Neural progenitor cell (in vitro differentiated cells): ENCODE results near the gene PTRH2. TPM values are rescaled to one million over a fixed set of nuclear protein-coding genes. Genes with fewer than 3 reads are reported as not detected.
A peak's percentile ranks its signal among the peaks of the same experiment; 100 is the strongest.
"Not testable (repeated sequence)": the region's sequence is repeated elsewhere in the genome, so short reads cannot be mapped to it uniquely, and the experiment has no call there.

Experiments used
- DNase-seq: peaks from one replicate; pipeline ENCODE4 v3.0.0-alpha.2; 2016; ENCODE audit warnings: low spot score
- H2AFZ ChIP-seq: fragments of 200-600 bp; sonication (generic); replicated peaks from 2 replicates; pipeline ENCODE4 v1.6.1; 2016; ENCODE audit warnings: antibody characterized with exemption
- H3F3A ChIP-seq: fragments of 200-600 bp; sonication (generic); 2 replicates; pipeline ENCODE4 v1.6.1; 2016; ENCODE audit warnings: antibody characterized with exemption, low read depth
- H3K27ac ChIP-seq: fragments of 200-600 bp; sonication (generic); 2 replicates; pipeline ENCODE4 v1.5.1; 2016; ENCODE audit warnings: mild to moderate bottlenecking
- H3K27me3 ChIP-seq: fragments of 200-600 bp; sonication (generic); 2 replicates; pipeline ENCODE4 v1.6.1; 2016; ENCODE audit warnings: mild to moderate bottlenecking, moderate library complexity
- H3K36me3 ChIP-seq: fragments of 200-600 bp; sonication (generic); 2 replicates; pipeline ENCODE4 v1.5.1; 2016
- H3K4me1 ChIP-seq: fragments of 200-600 bp; sonication (generic); 2 replicates; pipeline ENCODE4 v1.6.1; 2016; ENCODE audit warnings: mixed run types
- H3K4me2 ChIP-seq: fragments of 200-600 bp; sonication (generic); 2 replicates; pipeline ENCODE4 v1.6.1; 2016
- H3K4me3 ChIP-seq: fragments of 200-600 bp; sonication (generic); 2 replicates; pipeline ENCODE4 v1.5.1; 2016
- H3K79me2 ChIP-seq: fragments of 200-600 bp; sonication (generic); 2 replicates; pipeline ENCODE4 v1.6.1; 2016; ENCODE audit warnings: low read depth
- H3K9ac ChIP-seq: fragments of 200-600 bp; sonication (generic); 2 replicates; pipeline ENCODE4 v1.6.1; 2016
- H3K9me3 ChIP-seq: fragments of 200-600 bp; sonication (generic); 2 replicates; pipeline ENCODE4 v1.5.1; 2016; ENCODE audit warnings: low read depth
- H4K20me1 ChIP-seq: fragments of 200-600 bp; sonication (generic); 2 replicates; pipeline ENCODE4 v1.6.1; 2016; ENCODE audit warnings: low read depth
- H3K27ac Mint-ChIP-seq: 3 replicates; pipeline ENCODE4 v1.8.0; 2021; ENCODE audit warnings: mixed read lengths
- H3K27me3 Mint-ChIP-seq: 2 replicates; pipeline ENCODE4 v1.8.0; 2022; ENCODE audit warnings: low read depth, mild to moderate bottlenecking, inconsistent platforms, moderate library complexity, mixed read lengths; ENCODE audit not compliant: insufficient read depth
- H3K36me3 Mint-ChIP-seq: 3 replicates; pipeline ENCODE4 v1.8.0; 2021; ENCODE audit warnings: mixed read lengths
- H3K4me1 Mint-ChIP-seq: 3 replicates; pipeline ENCODE4 v1.8.0; 2021; ENCODE audit warnings: mixed read lengths
- H3K4me3 Mint-ChIP-seq: 3 replicates; pipeline ENCODE4 v1.8.0; 2021; ENCODE audit warnings: mild to moderate bottlenecking, moderate library complexity, mixed read lengths
- H3K9me3 Mint-ChIP-seq: 3 replicates; pipeline ENCODE4 v1.8.0; 2020; ENCODE audit warnings: mixed read lengths
- CTCF ChIP-seq: fragments of 200-600 bp; sonication (generic); IDR thresholded peaks from 2 replicates; pipeline ENCODE4 v1.5.1; 2017; ENCODE audit warnings: antibody characterized with exemption, mild to moderate bottlenecking
- EZH2 ChIP-seq: fragments of 200-600 bp; sonication (generic); IDR thresholded peaks from 2 replicates; pipeline ENCODE4 v1.6.1; 2017; ENCODE audit warnings: antibody characterized with exemption, mild to moderate bottlenecking, moderate library complexity
- EZH2phosphoT487 ChIP-seq: fragments of 200-600 bp; sonication (generic); IDR thresholded peaks from 2 replicates; pipeline ENCODE4 v1.6.1; 2017; ENCODE audit warnings: antibody characterized with exemption
- total RNA-seq: library from RNA; depleted of rRNA; stranded (reverse); fragments of >200 nt; gene quantifications from 2 replicates; pipeline ENCODE4 v1.2.3, GENCODE V29; 2015; ENCODE audit warnings: low replicate concordance

PTRH2 gene
- 15.3 and 17.6 TPM in 2 replicates for total RNA-seq

DNA sequence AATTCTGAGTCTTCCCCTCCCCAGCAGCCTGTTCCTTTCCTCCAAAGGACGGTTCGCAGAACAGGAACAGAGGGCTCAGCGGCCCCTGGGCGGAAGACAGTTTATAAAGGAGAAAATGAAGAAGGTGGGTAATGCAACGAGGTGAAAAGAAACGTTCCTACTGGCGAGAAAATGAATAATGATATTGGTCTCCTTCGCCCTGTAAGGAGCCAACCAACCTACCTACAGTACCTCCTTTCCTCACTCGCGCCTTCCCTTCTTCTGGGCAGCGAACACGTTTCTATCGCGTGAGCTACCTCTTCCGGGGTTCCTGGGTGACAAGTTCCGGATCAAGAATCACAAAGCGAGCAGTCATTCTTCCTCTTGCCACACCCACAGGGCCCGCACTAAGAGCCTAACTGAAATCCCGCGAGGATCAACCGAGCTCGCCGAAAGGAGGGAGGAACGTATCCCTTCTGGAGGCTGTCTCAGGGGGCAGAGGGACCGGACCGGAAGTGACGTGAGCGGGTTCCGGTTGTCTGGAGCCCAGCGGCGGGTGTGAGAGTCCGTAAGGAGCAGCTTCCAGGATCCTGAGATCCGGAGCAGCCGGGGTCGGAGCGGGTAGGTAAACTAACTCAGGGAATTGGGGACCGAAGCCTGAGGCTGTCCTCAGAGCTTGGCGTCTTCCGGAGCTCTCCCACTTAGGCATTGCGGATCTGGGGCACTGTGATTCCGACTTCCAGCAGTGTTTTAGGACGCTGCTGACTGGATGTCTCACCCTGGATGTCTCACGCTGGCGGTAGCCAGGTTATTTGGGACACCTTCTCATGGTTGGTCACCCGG lies at the start of gene PTRH2, which contains the start of gene VMP1:
Gene PTRH2, minus strand, starts transcription at position 282 of the 822 bp plus-strand sequence. CDS start 9,452 bp downstream, outside the sequence.
Gene VMP1, plus strand, starts transcription at position 506 of the 822 bp plus-strand sequence. CDS start 23,793 bp downstream, outside the sequence.
- H2AFZ ChIP-seq = peak within 1 kb of the TSS; percentile 77
- peak within 1 kb of the TSS; percentile 88 for H3K27ac ChIP-seq
- H3K79me2 ChIP-seq = peaks cover 93% of the 10 kb centered on the region
- H3K4me2 ChIP-seq = peak within 1 kb of the TSS; percentile 85
- TF ChIP-seq CTCF (no peak), EZH2 (no peak), EZH2phosphoT487 (no peak)
- H3K36me3 ChIP-seq = no peaks in the 10 kb centered on the region
- H3K4me1 ChIP-seq = peaks cover 14% of the 10 kb centered on the region
- peaks cover 24% of the 10 kb centered on the region for H4K20me1 ChIP-seq
- H3K27ac Mint-ChIP-seq = peak within 1 kb of the TSS; percentile 97
- H3K27me3 ChIP-seq = no peaks in the 10 kb centered on the region
- peaks cover 11% of the 10 kb centered on the region for H3K36me3 Mint-ChIP-seq
- peak within 1 kb of the TSS; percentile 99 for H3K4me3 Mint-ChIP-seq
- peak within 1 kb of the TSS; percentile 81 for H3K4me3 ChIP-seq
- no peaks in the 10 kb centered on the region for H3K9me3 Mint-ChIP-seq
- peaks cover 21% of the 10 kb centered on the region for H3K4me1 Mint-ChIP-seq
- peaks cover 16% of the 10 kb centered on the region for H3F3A ChIP-seq
- DNase-seq = peak; percentile 100
- peak within 1 kb of the TSS; percentile 89 for H3K9ac ChIP-seq
- H3K27me3 Mint-ChIP-seq = no peaks in the 10 kb centered on the region
- no peaks in the 10 kb centered on the region for H3K9me3 ChIP-seq

- Histone ChIP-seq H3F3A (no peaks in the 10 kb centered on the region), H3K4me1 (peaks cover 1% of the 10 kb centered on the region), H3K36me3 (no peaks in the 10 kb centered on the region), H3K27ac (no peak overlapping the region), H3K79me2 (no peaks in the 10 kb centered on the region), H4K20me1 (no peaks in the 10 kb centered on the region), H3K9me3 (no peaks in the 10 kb centered on the region), H3K4me2 (no peak overlapping the region), H3K9ac (no peak overlapping the region), H3K27me3 (no peaks in the 10 kb centered on the region), H2AFZ (no peak overlapping the region), H3K4me3 (no peak overlapping the region)
- peaks cover 13% of the 10 kb centered on the region for H3K36me3 Mint-ChIP-seq
- TF ChIP-seq EZH2 = no peak
- no peak for TF ChIP-seq EZH2phosphoT487
- TF ChIP-seq CTCF = no peak
- no peak overlapping the region for H3K4me3 Mint-ChIP-seq
- no peaks in the 10 kb centered on the region for H3K27me3 Mint-ChIP-seq
- peaks cover 7% of the 10 kb centered on the region for H3K9me3 Mint-ChIP-seq
- DNase-seq = no peak
- H3K4me1 Mint-ChIP-seq = peaks cover 23% of the 10 kb centered on the region
- no peak overlapping the region for H3K27ac Mint-ChIP-seq
Observed at GRCh38 chr17:59756236-59756818, 49.1 kb upstream of the PTRH2 start.

DNA sequence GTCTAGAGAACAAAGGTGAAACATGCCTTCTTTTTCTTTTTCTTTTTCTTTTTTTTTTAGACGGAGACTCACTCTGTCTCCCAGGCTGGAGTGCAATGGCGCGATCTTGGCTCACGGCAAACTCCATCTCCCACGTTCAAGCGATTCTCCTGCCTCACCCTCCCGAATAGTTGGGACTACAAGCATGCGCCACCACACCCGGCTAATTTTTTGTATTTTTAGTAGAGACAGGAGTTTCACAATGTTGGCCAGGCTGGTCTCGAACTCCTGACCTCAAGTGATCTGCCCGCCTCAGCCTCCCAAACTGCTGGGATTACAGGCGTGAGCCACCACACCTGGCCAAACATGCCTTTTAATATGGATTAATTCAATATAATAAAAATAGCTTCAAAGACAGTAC lies 47.8 kb upstream of the PTRH2 start:
- H3F3A ChIP-seq, H3K9me3 ChIP-seq, H3K27ac Mint-ChIP-seq, DNase-seq, H3K9ac ChIP-seq, H2AFZ ChIP-seq, H3K36me3 Mint-ChIP-seq, H3K27ac ChIP-seq, H3K27me3 ChIP-seq, H3K36me3 ChIP-seq, H3K4me2 ChIP-seq, H3K9me3 Mint-ChIP-seq, H4K20me1 ChIP-seq, H3K79me2 ChIP-seq, H3K27me3 Mint-ChIP-seq, H3K4me1 ChIP-seq, H3K4me3 ChIP-seq, H3K4me3 Mint-ChIP-seq: not testable (repeated sequence)
- H3K4me1 Mint-ChIP-seq = peaks cover 20% of the 10 kb centered on the region
